SK-N-MC (cell line): ENCODE data around the gene BMP6.

Source experiments
- EZH2 ChIP-seq: fragments of 200-600 bp; sonication (generic); IDR thresholded peaks from one replicate; pipeline ENCODE4 v1.6.1; 2017; ENCODE audit warnings: antibody characterized with exemption
- POLR2AphosphoS5 ChIP-seq: IDR thresholded peaks from 2 replicates; pipeline ENCODE4 v1.6.1; 2012; ENCODE audit warnings: mild to moderate bottlenecking, low read depth, low read length, borderline replicate concordance

GRCh38 chr6:7879579-7879978, 153.7 kb downstream of the BMP6 start:
- no peak for TF ChIP-seq EZH2
- TF ChIP-seq POLR2AphosphoS5, result no peak
